ENCODE data around the gene GSC.

Gene GSC

DNA sequence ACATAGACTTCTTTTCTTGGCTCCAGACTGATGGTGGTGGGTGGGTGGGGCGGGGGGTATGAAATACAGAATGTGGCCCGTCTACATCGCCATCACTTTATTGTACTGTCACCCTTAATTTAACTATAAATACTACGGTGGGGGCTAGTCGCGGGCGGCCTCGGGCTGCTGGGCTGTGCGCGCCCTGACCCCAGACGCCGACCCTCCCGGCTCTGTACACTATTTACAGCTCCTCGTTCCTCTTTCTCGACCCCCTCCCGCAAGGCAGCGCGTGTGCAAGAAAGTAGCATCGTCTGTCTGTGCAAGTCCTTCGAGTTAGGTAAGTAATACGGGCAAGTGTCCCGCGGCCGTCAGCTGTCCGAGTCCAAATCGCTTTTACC lies 1.8 kb downstream of the GSC start:
- ATAC-seq, result no peak
- TF ChIP-seq ZFP30 (CRISPR knock-in tag; IDR thresholded peaks at IDR 0.05) (no peak), GLIS3 (CRISPR knock-in tag; IDR thresholded peaks at IDR 0.05) (no peak), BACH2 (CRISPR knock-in tag; IDR thresholded peaks at IDR 0.05; ENCODE audit: borderline replicate concordance) (no peak), PPARA (CRISPR knock-in tag; IDR thresholded peaks at IDR 0.05; ENCODE audit: borderline replicate concordance) (no peak), ZNF70 (CRISPR knock-in tag; IDR thresholded peaks at IDR 0.05) (no peak), TOX (CRISPR knock-in tag; IDR thresholded peaks at IDR 0.05; ENCODE audit: borderline replicate concordance) (no peak), ESRRG (CRISPR knock-in tag; IDR thresholded peaks at IDR 0.05) (no peak), ISL1 (CRISPR knock-in tag; IDR thresholded peaks at IDR 0.05) (no peak)
- TF ChIP-seq, protein P1, sequence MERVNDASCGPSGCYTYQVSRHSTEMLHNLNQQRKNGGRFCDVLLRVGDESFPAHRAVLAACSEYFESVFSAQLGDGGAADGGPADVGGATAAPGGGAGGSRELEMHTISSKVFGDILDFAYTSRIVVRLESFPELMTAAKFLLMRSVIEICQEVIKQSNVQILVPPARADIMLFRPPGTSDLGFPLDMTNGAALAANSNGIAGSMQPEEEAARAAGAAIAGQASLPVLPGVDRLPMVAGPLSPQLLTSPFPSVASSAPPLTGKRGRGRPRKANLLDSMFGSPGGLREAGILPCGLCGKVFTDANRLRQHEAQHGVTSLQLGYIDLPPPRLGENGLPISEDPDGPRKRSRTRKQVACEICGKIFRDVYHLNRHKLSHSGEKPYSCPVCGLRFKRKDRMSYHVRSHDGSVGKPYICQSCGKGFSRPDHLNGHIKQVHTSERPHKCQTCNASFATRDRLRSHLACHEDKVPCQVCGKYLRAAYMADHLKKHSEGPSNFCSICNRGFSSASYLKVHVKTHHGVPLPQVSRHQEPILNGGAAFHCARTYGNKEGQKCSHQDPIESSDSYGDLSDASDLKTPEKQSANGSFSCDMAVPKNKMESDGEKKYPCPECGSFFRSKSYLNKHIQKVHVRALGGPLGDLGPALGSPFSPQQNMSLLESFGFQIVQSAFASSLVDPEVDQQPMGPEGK (CRISPR knock-in tag; IDR thresholded peaks at IDR 0.05; ENCODE audit: borderline replicate concordance), result no peak
- TF ChIP-seq, protein P2, sequence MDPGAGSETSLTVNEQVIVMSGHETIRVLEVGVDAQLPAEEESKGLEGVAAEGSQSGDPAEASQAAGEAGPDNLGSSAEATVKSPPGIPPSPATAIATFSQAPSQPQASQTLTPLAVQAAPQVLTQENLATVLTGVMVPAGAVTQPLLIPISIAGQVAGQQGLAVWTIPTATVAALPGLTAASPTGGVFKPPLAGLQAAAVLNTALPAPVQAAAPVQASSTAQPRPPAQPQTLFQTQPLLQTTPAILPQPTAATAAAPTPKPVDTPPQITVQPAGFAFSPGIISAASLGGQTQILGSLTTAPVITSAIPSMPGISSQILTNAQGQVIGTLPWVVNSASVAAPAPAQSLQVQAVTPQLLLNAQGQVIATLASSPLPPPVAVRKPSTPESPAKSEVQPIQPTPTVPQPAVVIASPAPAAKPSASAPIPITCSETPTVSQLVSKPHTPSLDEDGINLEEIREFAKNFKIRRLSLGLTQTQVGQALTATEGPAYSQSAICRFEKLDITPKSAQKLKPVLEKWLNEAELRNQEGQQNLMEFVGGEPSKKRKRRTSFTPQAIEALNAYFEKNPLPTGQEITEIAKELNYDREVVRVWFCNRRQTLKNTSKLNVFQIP (CRISPR knock-in tag; IDR thresholded peaks at IDR 0.05; ENCODE audit: borderline replicate concordance, low read depth), result no peak

DNA sequence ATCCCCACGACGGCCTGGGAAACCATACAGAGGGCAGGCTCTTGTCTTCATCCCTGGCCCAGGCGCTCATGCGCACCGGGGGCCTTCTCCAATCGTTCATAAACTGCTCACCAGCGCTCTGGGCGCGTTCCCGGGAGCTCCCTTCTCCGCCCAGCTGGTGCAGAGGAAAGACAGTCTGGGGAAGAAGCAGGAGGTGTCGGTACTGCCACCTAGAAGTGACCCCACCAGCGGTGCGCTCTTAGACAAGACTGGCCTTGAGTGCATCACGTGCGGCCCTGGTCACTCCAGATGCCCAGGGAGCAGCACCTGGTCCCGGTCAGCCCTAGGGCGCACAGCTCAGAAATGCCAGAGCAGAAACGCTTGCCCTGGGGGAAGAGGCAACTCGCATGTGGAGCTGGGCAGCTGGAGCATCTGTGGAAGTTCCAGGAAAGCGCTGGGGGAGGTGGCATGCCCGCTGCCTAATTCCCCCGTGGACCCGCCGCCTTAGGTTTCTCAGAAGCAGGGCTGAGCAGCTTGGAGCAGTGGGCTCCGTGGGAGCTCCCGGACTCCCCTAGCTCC lies 2.5 kb downstream of the GSC start:
- no peak for ATAC-seq
- TF ChIP-seq CSDC2 (CRISPR knock-in tag; IDR thresholded peaks at IDR 0.05) (no peak), ISL1 (CRISPR knock-in tag; IDR thresholded peaks at IDR 0.05) (no peak), TOX (CRISPR knock-in tag; IDR thresholded peaks at IDR 0.05; ENCODE audit: borderline replicate concordance) (no peak), OSR1 (CRISPR knock-in tag; IDR thresholded peaks at IDR 0.05) (no peak), ZNF565 (CRISPR knock-in tag; conservative IDR thresholded peaks at IDR 0.05; ENCODE audit: low read depth) (no peak), PPARA (CRISPR knock-in tag; IDR thresholded peaks at IDR 0.05; ENCODE audit: borderline replicate concordance) (no peak)
- TF ChIP-seq, protein P2 (CRISPR knock-in tag; IDR thresholded peaks at IDR 0.05; ENCODE audit: borderline replicate concordance, low read depth), result no peak

DNA sequence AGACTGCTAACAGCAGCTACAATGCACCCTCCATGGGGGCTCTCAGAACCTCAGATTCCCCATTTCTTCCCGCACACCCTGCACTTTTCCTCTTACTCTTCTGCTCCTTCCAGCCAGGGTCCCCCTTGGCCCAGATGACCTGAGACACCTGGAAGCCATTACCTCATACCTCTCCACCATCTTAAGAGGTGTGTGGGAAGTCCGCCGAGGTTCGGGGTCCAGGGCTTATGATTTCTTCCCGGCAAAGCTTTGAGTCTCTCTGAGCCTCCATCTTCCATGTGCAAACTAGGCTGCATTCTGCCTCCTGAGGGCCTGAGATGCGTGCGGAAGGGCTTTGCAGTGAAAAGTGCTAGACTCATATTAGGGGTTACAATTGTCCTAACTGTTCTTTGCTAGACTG lies 5.3 kb downstream of the GSC start:
- no peak for ATAC-seq
- TF ChIP-seq OSR1 (CRISPR knock-in tag; IDR thresholded peaks at IDR 0.05) (no peak), BACH2 (CRISPR knock-in tag; IDR thresholded peaks at IDR 0.05; ENCODE audit: borderline replicate concordance) (no peak), SNAI2 (CRISPR knock-in tag; IDR thresholded peaks at IDR 0.05) (no peak), ESRRG (CRISPR knock-in tag; IDR thresholded peaks at IDR 0.05) (no peak), ISL1 (CRISPR knock-in tag; IDR thresholded peaks at IDR 0.05) (no peak), ZNF565 (CRISPR knock-in tag; conservative IDR thresholded peaks at IDR 0.05; ENCODE audit: low read depth) (no peak), ARNTL (CRISPR knock-in tag; IDR thresholded peaks at IDR 0.05; ENCODE audit: borderline replicate concordance, low read depth) (no peak), ZNF70 (CRISPR knock-in tag; IDR thresholded peaks at IDR 0.05) (no peak)
- TF ChIP-seq, protein P3, sequence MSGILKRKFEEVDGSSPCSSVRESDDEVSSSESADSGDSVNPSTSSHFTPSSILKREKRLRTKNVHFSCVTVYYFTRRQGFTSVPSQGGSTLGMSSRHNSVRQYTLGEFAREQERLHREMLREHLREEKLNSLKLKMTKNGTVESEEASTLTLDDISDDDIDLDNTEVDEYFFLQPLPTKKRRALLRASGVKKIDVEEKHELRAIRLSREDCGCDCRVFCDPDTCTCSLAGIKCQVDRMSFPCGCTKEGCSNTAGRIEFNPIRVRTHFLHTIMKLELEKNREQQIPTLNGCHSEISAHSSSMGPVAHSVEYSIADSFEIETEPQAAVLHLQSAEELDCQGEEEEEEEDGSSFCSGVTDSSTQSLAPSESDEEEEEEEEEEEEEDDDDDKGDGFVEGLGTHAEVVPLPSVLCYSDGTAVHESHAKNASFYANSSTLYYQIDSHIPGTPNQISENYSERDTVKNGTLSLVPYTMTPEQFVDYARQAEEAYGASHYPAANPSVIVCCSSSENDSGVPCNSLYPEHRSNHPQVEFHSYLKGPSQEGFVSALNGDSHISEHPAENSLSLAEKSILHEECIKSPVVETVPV (CRISPR knock-in tag; IDR thresholded peaks at IDR 0.05), result no peak
- TF ChIP-seq, protein P2 (CRISPR knock-in tag; IDR thresholded peaks at IDR 0.05; ENCODE audit: borderline replicate concordance, low read depth), result no peak
- TF ChIP-seq, protein P4, sequence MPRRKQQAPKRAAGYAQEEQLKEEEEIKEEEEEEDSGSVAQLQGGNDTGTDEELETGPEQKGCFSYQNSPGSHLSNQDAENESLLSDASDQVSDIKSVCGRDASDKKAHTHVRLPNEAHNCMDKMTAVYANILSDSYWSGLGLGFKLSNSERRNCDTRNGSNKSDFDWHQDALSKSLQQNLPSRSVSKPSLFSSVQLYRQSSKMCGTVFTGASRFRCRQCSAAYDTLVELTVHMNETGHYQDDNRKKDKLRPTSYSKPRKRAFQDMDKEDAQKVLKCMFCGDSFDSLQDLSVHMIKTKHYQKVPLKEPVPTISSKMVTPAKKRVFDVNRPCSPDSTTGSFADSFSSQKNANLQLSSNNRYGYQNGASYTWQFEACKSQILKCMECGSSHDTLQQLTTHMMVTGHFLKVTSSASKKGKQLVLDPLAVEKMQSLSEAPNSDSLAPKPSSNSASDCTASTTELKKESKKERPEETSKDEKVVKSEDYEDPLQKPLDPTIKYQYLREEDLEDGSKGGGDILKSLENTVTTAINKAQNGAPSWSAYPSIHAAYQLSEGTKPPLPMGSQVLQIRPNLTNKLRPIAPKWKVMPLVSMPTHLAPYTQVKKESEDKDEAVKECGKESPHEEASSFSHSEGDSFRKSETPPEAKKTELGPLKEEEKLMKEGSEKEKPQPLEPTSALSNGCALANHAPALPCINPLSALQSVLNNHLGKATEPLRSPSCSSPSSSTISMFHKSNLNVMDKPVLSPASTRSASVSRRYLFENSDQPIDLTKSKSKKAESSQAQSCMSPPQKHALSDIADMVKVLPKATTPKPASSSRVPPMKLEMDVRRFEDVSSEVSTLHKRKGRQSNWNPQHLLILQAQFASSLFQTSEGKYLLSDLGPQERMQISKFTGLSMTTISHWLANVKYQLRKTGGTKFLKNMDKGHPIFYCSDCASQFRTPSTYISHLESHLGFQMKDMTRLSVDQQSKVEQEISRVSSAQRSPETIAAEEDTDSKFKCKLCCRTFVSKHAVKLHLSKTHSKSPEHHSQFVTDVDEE (CRISPR knock-in tag; IDR thresholded peaks at IDR 0.05), result no peak

Data from SK-N-SH treated with all-trans-retinoic acid at 6 μM for 48 hours (cell line).